ENCODE data around the gene SLC12A1.

Gene SLC12A1

DNA sequence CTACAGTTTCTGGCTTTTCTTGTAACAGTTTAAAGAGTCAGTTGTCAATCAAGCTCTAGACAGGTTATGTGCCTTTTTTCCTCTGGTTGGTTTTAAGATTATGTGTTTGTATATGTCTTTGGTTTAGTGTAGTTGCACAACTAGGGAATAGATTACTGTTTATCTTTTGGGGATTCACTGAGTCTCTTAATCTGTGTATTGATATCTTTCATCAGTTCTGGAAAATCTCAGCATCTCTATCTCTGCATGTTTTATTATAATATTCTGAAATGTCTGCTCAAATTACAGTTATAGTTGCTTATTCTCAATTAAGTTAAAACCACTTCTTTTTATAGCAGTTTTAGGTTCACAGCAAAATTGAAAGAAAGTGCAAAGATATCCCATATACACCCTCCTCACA, 139.4 kb downstream of the SLC12A1 start:
- no peak for FAIRE-seq
- DNase-seq (ENCODE audit: low spot score): no peak

DNA sequence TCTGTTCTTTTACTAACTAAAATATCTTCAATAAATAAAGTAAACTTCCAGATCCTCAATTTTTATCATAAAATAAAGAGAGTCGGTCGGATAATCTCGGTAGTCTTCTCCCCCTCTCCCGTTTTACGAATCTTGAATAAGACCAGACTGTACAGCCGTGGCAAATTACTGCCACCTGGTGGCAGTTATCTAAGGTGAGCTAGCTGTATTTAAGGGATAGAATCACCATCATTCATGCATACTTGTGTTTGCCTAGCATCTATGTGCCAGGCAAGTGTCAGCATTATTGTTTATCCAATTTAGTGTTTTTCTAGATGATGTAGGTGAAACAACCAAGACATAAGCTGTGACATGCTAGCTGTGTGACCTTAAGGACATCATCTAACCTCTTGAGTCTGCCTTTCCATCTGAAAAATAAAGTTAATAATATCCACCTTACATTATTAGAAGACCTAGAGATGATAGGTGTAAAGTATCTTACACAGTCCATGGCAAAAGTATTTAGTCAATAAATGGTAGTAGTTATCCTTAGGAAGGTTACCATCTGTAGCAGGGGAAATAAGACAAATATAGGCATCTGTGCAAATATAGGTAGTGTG, 146.5 kb downstream of the SLC12A1 start:
- peak; percentile 51 for DNase-seq (ENCODE audit: low spot score)
- peak; percentile 77 for FAIRE-seq

All from RCC 7860 (cell line).